ENCODE results near the gene ABCA7. TPM values are rescaled to one million over a fixed set of nuclear protein-coding genes. Genes with fewer than 3 reads are reported as not detected.

ABCA7 gene
- total RNA-seq, 1 donor from 2014 or later, result 6.7 TPM

DNA sequence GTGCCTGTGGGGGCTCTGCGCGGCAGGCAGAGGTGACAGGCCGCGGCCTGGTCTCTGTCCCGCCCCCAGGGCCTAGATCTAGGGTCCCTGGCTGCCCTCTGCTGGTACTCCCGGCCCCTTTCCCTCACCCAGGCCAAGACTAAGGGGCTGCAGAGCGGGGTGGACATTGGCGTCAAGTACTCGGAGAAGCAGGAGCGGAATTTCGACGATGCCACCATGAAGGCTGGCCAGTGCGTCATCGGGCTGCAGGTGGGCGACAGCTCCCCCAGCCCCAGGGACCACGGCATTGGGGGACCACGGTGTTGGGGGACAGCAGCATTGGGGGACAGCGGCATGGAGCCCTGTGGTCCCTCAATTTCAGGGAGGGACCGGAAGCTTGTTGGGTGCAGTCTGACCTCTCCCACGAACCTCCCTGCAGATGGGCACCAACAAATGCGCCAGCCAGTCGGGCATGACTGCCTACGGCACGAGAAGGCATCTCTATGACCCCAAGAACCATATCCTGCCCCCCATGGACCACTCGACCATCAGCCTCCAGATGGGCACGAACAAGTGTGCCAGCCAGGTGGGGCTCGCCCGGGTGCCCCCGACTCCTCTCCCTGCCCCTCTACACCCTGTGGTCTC, 3.8 kb upstream of the ABCA7 start:
- Mint-ChIP-seq H3K36me3 (ENCODE audit: low read depth) (peaks cover 25% of the 10 kb centered on the region), H3K4me1 (ENCODE audit: low read depth) (peaks cover 53% of the 10 kb centered on the region), H3K9me3 (ENCODE audit: low read depth) (no peaks in the 10 kb centered on the region), H3K27me3 (ENCODE audit: low read depth) (no peaks in the 10 kb centered on the region), H3K4me3 (ENCODE audit: unreplicated experiment) (no peak overlapping the region), H3K27ac (ENCODE audit: unreplicated experiment) (peak overlapping the region; percentile 51)
- no peak for DNase-seq (ENCODE audit: low spot score)
- peak; percentile 29 for TF ChIP-seq CTCF (IDR thresholded peaks at IDR 0.05)

DNA sequence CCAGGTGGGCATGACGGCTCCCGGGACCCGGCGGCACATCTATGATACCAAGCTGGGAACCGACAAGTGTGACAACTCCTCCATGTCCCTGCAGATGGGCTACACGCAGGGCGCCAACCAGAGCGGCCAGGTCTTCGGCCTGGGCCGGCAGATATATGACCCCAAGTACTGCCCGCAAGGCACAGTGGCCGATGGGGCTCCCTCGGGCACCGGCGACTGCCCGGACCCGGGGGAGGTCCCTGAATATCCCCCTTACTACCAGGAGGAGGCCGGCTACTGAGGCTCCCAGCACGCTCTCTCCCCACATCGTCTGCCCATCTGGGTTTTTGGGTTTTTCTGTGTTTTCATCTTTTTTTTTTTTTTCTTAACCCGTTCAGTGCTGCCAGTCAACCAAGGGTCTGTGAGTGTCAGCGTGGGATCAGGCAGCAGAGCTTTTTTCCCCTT, 2.3 kb upstream of the ABCA7 start:
- TF ChIP-seq CTCF (IDR thresholded peaks at IDR 0.05), result no peak
- no peak for DNase-seq (ENCODE audit: low spot score)
- Mint-ChIP-seq H3K27ac (ENCODE audit: unreplicated experiment) (peak overlapping the region; percentile 90), H3K4me3 (ENCODE audit: unreplicated experiment) (peak overlapping the region; percentile 16), H3K27me3 (ENCODE audit: low read depth) (no peaks in the 10 kb centered on the region), H3K4me1 (ENCODE audit: low read depth) (peaks cover 53% of the 10 kb centered on the region), H3K9me3 (ENCODE audit: low read depth) (no peaks in the 10 kb centered on the region), H3K36me3 (ENCODE audit: low read depth) (peaks cover 18% of the 10 kb centered on the region)

GRCh38 chr19:1038978-1039645, 795 bp upstream of the ABCA7 start:
- H3K36me3 Mint-ChIP-seq (ENCODE audit: low read depth), result peaks cover 16% of the 10 kb centered on the region
- H3K9me3 Mint-ChIP-seq (ENCODE audit: low read depth), result no peaks in the 10 kb centered on the region
- peak overlapping the region; percentile 85 for H3K4me3 Mint-ChIP-seq (ENCODE audit: unreplicated experiment)
- H3K27ac Mint-ChIP-seq (ENCODE audit: unreplicated experiment), result peak overlapping the region; percentile 85
- TF ChIP-seq CTCF (IDR thresholded peaks at IDR 0.05), result no peak
- peaks cover 50% of the 10 kb centered on the region for H3K4me1 Mint-ChIP-seq (ENCODE audit: low read depth)
- no peak for DNase-seq (ENCODE audit: low spot score)
- no peaks in the 10 kb centered on the region for H3K27me3 Mint-ChIP-seq (ENCODE audit: low read depth)

- peaks cover 47% of the 10 kb centered on the region for H3K4me1 Mint-ChIP-seq (ENCODE audit: low read depth)
- H3K9me3 Mint-ChIP-seq (ENCODE audit: low read depth), result no peaks in the 10 kb centered on the region
- peak overlapping the region; percentile 85 for H3K4me3 Mint-ChIP-seq (ENCODE audit: unreplicated experiment)
- peak overlapping the region; percentile 85 for H3K27ac Mint-ChIP-seq (ENCODE audit: unreplicated experiment)
- TF ChIP-seq CTCF (IDR thresholded peaks at IDR 0.05), result no peak
- H3K27me3 Mint-ChIP-seq (ENCODE audit: low read depth), result no peaks in the 10 kb centered on the region
- peaks cover 13% of the 10 kb centered on the region for H3K36me3 Mint-ChIP-seq (ENCODE audit: low read depth)
- no peak for DNase-seq (ENCODE audit: low spot score)
Observed at GRCh38 chr19:1040476-1041271, 767 bp downstream of the ABCA7 start.

DNA sequence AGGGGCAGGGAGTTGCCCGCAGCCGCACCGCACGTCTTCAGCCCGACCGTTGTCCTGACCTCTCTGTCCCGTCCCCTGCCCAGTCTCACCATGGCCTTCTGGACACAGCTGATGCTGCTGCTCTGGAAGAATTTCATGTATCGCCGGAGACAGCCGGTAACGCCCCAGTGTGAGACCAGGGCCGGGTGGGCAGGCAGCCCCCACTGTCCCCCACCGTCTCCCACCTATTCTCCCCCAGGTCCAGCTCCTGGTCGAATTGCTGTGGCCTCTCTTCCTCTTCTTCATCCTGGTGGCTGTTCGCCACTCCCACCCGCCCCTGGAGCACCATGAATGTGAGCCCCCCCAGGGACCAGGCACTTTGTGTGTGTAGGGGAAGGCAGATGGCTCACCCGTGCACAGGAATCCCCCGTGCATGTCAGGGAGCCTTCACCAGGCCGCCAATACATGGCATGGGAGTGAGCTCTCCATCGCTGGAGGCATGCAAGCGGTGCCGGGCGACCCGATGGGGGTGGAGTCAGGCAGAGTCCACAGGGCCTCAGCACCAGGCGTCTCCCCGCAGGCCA, 1.4 kb downstream of the ABCA7 start:
- Mint-ChIP-seq H3K9me3 (ENCODE audit: low read depth) (no peaks in the 10 kb centered on the region), H3K4me3 (ENCODE audit: unreplicated experiment) (peak overlapping the region; percentile 85), H3K27me3 (ENCODE audit: low read depth) (no peaks in the 10 kb centered on the region), H3K4me1 (ENCODE audit: low read depth) (peaks cover 45% of the 10 kb centered on the region), H3K27ac (ENCODE audit: unreplicated experiment) (peak overlapping the region; percentile 51), H3K36me3 (ENCODE audit: low read depth) (peaks cover 11% of the 10 kb centered on the region)
- no peak for TF ChIP-seq CTCF (IDR thresholded peaks at IDR 0.05)
- no peak for DNase-seq (ENCODE audit: low spot score)

Measured in chondrocyte (in vitro differentiated cells).